Suppressor macrophage treated with lipopolysaccharide for 4 hours (primary cell): ENCODE measurements around the gene UNC80.

ENCODE experiments used
- DNase-seq: peaks from one replicate; pipeline ENCODE4 v3.0.0-alpha.2; 2020

UNC80 gene

DNA sequence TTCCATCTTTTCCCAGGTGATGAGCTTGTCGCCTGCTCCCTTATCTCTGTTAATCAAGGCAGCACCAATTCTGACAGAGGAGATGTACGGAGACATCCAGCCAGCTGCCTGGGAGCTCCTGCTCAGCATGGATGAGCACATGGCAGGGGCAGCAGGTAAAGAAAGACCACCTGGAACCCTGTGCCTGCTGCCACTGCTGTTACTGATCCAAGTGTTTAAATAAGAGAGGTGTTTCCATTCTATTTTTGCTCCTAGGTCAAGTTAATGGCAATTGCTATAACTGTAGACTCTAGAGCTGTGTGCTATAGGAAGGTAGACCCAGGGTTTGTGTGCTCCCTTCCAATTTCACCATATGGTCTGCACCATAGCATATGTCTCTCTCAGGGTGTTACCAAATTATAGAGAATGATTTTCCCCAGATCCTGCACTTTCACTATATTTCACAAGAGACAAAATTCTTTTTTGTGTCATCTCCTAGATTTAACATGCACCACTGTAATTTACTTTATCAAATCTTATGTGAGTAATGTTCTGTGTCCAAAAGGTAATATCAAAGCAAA lies 142.2 kb downstream of the UNC80 start:
- no peak for DNase-seq

DNA sequence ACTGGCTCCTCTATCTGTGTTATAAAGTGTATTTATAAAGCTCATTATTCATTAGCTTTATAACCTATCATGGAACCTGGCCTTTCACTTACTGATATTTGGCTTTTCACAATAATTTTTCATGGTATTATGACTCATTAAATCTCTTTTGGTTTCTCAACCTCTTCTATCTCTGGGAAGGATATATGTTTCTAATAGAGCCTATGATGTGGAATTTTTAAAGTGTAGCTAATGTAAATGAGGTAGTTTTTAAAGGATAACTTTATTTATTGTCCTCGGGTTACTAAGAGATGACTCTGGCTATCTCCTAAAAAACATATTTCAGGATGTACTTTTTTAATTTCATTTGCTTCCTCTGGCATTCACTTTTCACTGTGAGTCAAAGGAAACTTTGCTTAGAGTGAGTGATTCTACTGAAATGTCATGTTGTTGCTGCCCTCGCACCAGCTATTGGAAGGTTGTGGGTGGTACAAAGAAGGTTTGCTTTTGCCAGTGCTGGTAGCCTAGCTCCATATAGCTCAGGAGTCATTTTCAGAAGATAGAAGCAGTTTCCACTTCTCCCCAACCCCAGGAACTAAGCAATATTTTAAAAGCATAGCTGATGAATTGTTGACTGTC lies 145.6 kb downstream of the UNC80 start:
- DNase-seq, result no peak

DNA sequence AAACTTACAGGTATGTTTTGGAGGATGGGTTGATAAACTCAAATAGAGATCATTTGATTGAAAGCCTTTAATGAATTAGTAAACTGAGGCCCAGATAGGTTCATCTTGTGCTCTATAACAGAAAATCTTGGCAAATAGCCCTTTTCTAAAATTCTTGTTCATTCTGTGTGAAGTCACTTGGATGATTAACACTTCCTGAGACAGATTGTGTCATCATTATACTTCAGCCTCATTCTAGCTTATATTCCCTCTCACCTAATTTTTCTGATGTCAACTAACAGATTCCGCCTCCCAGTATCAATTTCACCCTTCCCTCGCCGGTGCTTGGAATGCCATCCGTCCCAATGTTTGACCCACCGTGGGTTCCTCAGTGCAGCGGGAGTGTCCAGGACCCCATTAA lies 146.6 kb downstream of the UNC80 start:
- no peak for DNase-seq

DNA sequence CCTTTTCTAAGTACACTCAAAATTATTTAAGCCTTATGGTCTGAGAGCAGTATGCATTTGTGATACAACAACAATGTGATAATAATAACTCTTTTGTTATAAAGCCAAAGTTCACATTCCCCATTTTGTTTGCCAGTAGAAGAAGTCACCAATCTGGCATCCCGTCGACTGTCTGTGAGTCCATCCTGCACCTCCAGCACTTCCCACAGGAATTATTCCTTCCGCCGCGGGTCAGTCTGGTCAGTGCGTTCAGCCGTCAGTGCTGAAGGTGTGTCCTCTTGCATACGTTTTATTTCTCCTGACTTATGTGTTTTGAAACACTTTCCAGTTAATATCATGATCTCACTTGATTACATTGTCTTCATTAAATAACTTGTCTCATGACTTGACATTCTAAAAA lies 150.5 kb downstream of the UNC80 start:
- no peak for DNase-seq

DNA sequence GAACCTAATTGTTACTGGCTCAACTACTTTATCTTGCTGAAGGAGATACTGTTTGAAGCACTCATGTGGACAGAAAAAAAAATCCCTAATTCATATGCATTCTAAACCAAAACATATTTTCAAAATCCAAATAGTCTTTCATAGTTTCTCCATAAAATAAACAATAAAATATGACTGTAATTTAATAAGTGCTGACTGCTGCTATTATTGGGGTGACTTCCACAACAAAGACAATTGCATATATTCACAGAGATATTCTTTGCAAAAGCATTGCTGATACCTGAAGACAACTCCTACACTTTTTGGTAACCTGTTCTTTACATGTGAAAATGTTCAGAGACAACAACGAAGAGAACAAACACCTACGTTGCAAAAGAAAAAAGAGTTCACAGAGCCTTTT lies 157.7 kb downstream of the UNC80 start:
- no peak for DNase-seq

DNA sequence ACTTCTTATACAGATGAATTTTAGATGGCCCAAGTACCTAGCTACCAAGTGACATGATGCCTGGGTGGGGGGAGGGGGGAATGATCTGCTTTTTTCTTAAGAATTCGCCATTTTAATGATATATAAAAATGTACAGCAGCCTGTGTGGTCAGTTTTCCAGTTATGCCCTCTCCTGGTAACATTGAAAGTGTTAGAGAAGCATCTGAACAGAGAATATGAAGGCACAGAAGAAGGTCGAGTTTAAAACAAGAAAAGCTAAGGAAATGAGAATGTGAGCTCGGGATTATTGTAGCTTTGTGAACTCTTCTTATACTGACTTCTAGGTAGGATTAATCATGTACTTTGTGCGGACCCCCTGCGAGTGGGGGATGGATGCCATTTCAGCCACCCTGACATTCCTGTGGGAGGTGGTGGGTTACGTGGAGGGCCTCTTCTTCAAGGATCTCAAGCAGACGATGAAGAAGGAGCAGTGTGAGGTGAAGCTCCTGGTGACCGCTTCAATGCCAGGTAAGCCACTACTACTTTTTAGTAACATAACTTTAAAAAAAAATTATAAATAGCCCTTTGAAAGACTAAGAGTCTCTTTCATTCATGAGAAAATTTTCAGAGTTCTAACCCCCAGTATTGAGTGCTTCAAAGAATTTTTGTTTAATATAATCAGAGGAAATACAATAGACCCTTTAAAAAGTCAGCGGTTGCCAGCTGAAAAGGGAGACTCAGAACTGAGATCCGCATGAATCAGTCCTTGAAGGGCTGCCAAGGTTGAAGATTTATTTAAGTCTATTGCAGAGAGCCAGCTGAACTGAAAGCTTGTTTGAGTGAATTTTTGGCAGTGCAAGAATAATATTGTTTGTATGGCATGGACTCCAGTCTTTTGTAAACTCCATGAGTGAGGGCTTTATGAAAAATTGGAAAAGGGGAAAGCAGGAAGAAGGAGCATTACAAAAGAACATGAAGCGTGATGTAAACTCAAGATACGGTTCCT lies 162.2 kb downstream of the UNC80 start:
- DNase-seq, result no peak

DNA sequence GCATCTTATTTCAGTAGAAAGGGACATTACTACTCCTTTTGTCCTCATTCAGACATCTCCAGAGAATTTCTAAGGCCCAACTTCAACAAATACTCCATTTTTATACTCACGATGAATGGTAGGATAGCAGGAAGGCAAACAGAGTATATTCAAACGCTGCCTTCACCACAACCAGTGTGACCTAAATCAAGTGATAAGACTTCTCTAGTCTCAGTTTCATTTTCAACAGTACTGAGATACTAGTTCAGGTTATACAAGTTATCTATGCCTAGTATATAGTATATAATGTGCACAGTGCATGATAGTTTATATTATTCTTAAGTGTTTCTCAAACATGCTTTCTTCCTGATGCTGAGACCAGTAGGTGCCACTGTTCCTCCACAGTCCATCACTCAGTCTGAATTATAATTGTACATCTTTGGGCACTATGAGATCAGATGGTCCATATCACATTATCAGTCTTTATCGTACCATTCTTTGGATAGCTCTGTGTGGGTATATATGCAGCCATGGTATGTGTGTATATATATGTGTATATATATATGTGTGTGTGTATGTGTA lies 164.6 kb downstream of the UNC80 start:
- DNase-seq, result no peak

DNA sequence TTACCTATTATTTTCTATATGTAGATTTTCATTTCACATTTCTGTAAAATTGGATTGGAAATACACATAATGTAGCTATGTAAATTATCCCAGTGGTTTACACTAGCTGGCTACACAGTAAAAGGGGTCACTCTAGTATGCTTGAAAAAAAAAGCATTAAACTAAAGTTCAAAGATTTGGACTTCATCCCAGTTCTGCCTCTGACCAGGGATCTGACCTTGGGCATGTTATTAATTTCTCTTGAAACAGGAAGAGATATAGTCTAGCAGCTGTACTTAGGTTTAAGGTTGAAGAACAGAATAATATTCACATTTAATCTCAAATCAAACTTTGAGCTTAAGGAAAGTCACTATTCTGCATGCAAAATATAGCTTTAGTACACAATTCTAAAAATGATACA lies 166.3 kb downstream of the UNC80 start:
- no peak for DNase-seq

DNA sequence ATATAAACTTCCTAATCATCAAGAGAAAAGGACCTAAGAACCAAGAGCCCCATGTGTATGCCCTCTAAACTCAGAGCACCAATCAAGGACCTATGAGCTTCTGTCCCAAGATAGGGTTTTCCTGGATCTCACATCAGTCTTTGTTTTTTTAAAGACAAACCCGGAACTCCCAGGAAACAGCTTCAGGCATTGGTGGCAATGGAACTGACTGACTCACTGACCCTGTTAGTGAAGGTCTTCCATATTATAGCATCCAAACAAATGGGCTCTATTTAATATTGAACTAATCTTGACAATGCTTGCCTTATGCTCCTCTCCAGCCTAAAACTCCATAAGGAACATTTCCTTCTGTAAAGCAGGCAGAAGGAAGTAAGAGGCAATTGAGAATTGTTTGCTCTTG lies 167.3 kb downstream of the UNC80 start:
- DNase-seq, result no peak

DNA sequence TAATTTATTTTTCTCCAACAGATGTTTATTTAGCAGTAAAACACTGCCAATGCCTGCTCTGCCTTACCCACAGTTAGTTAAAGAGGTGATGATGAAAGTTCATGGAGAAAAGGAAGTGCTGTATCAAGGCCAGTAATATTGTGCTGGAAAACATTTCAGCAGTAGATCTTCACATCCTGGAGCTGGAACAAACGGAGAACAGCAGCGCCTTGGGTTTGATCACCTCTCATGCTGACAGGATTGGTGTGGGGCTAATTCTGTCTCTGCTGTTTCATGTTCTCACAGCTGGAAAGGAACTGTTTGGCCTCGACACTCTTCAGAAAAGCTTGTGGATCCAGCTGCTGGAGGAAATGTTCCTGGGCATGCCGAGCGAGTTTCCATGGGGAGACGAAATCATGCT lies 169.3 kb downstream of the UNC80 start:
- DNase-seq, result no peak

DNA sequence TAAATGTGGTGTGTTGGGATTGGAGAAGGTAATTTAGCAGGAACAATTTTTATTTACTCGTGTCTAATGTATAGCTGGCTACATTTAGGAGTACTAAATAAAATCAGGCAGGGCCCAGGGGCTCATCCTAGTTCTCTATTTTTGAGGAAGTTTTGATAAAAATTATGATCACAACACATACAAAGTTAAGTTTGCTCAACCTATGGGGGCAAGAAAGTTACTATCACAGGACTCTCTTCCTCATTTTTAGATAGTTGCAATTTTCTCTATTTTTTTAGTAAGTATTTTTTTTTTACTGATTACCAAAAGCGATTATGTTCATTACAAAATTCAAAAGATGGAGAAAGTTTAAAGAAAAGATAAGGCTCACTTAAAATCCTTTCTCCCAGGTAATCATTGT lies 170.8 kb downstream of the UNC80 start:
- no peak for DNase-seq

DNA sequence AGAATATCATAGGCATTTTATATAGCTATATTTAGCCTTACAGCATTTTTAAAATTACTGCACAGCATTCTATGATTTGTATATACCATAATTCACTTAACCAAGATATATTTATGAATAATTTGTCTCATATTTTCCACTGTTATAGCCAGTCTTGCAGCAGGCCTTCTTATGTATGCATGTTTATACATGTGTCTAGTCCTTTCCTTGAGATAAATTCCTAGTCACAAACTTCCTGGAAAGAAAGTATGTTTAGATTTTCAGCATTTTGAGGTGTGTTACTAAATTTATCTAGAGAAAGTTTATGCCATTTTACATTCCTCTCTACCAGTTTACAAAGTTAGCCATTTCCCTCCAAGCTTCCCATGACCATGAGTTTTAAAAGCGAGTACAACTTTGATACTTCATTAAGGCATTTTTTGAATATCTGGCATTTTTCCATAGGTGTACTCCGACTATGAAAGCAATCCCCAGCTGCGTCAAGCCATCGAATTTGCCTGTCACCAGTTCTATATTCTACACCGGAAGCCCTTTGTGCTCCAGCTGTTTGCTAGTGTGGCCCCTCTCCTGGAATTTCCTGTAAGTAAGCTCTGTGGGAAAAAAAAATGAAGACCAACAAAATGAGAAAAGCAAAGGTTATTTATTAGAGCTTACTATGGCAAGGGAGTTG lies 171.4 kb downstream of the UNC80 start:
- no peak for DNase-seq

DNA sequence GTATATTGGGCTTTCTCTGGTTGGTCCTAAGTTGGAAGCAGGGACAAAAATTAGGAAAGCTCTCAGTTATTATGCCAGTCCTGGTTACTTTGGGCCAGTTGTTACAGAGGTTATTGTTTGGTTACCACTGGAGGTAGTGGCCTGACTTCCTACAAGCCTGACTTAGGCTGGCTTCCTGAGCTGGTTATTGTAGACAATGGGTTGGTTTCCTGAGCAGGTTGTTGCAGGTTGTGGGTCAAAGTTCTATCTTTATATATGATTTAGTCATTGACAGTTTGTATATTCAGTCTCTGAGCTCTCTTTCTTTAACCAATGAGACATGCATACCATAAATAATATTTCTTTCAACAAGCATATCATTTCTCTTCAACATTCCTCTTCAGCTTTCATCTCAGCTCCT lies 172.1 kb downstream of the UNC80 start:
- DNase-seq, result no peak

DNA sequence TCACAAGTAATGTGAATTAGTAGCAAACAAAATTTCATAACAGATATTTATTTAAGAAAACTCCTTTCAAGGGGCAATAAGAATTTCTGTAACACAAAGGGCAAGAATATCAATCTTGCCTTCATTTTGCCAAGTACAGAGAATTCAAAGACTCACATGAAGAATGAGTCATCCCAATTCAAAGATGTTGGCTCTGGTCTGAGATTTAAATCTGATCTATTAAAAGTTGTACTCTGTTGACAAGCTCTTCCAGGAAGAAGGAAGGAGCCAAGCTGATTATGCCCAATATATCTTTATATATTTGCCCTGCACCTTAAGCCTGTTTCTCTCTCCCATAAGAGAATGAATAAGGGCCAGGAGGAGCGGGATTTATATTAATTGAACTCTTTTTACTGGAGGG lies 174.9 kb downstream of the UNC80 start:
- no peak for DNase-seq

DNA sequence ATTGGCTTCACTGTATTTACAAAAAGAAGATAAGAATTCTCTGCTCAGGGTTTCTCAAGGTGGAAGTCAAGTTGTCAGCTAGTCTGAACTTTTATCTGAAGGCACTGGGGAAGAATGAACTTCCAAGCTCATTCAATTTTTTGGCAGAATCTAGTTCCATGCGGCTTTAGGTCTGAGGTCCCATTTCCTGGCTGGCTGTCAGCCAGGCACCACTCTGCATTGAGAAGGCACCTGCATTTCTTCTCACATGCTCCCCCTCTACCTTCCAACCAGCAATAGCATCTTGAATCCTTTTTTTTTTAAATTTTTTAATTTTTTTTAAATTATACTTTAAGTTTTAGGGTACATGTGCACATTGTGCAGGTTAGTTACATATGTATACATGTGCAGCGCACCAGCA lies 184.6 kb downstream of the UNC80 start:
- no peak for DNase-seq

DNA sequence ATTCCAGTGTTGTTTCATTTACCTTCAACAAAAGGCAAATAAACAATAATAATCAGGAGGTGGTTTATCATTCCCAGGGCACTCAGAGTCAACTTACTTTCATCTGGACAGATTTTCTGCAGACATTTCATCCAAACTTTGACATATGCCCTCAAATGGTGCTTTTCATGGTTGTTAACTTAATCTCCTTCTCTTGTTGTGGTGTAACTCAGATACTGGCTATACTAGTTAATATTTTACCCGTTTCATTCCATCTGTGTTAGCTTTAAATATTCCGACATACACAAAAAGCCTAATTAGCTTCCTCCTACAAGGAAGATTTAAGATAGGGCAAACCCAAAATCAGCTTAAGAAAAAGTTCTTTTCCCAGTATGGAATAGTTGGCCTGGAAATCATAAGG lies 186.4 kb downstream of the UNC80 start:
- DNase-seq, result no peak

DNA sequence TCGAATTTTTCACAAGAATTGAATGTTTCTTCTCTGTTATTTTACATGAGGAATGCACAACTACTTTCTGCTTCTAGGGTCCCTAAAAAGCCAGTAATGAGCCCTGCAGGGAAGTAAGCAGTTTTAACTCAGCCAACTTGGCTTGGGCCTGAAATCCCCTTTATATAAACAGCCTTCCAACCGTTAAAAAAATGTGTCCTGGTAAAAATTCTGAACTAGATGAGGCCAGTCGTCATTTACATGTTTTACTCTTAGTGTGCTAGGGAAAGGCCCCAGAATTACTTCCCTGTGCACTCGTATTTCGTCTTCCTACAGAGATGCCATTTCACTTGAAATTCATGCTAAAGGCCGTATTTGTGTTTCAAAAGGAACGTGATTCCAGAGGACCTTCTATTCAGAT lies 188.4 kb downstream of the UNC80 start:
- no peak for DNase-seq

DNA sequence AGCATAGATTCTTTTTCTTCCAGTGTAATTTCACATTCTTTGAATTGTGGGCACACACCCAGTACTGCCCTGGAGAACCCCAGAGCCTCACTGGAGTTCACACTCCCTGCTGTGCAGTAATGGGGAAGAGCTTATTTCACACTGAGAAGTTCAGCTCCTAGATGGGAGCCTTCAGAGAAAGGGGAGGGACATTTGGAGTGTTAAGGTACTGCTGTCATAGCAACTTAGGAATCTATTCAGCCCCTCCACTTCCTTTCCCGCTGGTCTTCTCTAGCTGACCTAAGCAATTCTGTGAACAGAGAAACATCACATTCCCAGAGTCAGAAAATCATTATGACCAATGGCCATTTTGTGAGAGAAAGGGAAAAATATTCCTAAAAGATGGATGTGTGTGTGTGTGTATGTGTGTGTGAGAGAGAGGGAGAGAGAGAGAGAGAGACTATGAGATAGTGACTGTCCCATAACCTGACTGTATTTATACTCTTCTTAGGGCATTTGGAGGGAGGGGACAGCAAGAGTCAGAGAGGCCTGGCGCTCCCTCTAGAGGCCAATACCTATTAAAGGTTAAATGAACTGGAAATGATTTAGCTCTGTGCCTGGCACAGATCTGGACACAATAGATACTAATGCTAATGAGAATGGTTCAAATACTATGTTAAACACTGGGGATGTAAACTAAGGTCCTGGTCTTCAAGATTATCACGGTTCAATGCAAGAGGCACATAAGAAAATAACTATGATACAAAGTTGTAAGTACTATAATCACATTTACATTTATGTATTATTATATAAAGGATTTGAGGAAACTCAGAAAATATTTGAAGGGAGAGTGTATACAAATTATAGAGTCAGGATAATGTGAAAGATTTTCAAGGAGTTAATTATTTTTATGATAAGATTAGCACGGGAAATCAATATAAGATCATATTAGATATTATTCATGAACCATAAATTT lies 189.3 kb downstream of the UNC80 start:
- peak; percentile 63 for DNase-seq

DNA sequence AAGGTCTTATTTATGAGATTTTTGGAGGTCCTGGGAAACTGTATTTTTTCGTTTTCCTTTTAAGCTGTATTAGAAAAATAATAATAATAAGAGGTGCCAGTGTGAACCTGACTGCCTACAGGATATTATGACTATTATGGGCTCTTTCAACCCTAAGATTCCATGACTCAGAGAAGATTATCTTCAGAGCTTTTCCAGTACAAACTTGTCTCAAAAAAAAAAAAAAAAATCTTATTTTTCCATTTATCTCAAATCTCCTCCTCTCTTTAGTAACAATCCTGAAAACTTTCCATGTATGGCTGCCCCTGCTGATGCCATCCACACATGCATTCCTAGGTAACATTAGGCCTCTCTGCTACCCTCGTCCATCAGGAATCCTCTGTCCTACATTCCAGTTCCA lies 194.1 kb downstream of the UNC80 start:
- DNase-seq, result no peak

DNA sequence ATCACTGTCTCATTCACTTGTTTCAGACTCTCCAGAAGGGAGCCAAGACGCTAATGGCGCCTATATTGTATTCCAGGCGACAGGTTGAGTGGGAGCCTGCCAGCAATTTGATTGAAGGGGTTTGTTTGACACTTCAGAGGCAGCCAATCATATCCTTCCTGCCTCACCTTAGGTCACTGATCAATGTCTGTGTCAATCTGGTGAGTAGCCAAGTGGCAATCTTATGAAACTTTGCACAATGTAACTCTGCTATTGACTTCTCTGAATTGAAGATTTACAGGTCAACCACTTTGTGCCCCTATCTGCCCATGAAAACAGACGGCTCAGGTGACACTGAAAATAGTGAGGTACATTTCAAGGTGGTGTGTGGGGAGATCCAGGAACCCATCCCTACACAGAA lies 198.1 kb downstream of the UNC80 start:
- no peak for DNase-seq

DNA sequence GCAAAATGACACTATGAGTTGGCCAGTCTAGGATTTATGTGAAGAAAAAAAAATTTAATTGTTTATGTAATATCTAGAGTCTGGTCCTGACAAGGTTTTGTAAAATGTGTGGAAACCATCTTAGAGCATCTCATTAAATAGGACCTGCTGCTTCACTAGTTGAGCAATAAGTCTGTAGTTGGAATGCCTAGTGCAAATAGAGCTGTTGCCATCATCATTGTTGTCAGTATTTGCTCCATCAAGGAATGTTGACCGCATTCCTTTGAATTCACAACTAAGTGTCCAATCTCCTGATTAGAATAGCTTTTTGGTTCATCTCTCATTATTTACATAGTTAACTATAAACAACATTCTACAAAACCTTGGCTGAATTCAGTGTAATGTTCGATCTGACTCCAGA lies 198.6 kb downstream of the UNC80 start:
- DNase-seq, result no peak

DNA sequence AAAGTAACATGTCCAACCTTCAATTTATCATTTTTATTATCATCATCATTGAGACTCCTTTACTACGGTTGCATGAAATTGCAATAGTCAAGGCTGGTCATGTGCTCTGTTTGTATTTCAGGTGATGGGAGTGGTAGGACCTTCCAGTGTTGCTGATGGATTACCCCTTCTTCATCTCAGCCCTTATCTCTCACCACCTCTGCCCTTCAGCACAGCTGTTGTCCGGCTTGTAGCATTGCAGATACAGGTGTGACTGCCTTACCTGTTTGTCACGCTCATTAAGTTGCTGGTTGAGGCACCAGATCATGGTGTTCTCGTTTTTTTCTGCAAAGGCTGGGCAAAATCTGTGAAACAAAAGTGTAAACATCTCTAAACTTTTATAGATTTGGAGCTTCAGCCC lies 199.1 kb downstream of the UNC80 start:
- DNase-seq, result no peak
